Activated CD8-positive, alpha-beta T cell treated with anti-CD3 and anti-CD28 coated beads, Interleukin-2, amount 10 ng/mL, durations not matched to agents 7 days and 5 days (primary cell): Measurements from ENCODE around the gene GRIK1. TPM values are rescaled to one million over a fixed set of nuclear protein-coding genes. Genes with fewer than 3 reads are reported as not detected.

Experiments used
- ATAC-seq: fragments of 150-1000 bp; cut with Tn5 transposase; one replicate; pipeline ENCODE4 v1.10.0; 2021; ENCODE audit warnings: moderate library complexity
- CTCF ChIA-PET: fragments of 350-600 bp; sonication (Branson Sonifier 250); formaldehyde crosslinking; loops from one replicate; lab custom pipeline; 2021; ENCODE audit warnings: antibody characterized with exemption; lab: Charles Lee
- POLR2A ChIA-PET: fragments of 350-600 bp; sonication (Branson Sonifier 250); formaldehyde crosslinking; loops from one replicate; lab custom pipeline; 2021; ENCODE audit warnings: antibody characterized with exemption; lab: Charles Lee
- DNase-seq: peaks from one replicate; pipeline ENCODE4 v3.0.0-alpha.2; 2020
- H3K27ac Mint-ChIP-seq: one replicate; pipeline ENCODE4 v1.8.0; 2021; ENCODE audit warnings: mild to moderate bottlenecking, mixed read lengths
- H3K27me3 Mint-ChIP-seq: one replicate; pipeline ENCODE4 v1.8.0; 2021; ENCODE audit warnings: low read depth, mixed read lengths
- H3K36me3 Mint-ChIP-seq: one replicate; pipeline ENCODE4 v1.8.0; 2021; ENCODE audit warnings: low read depth, mixed read lengths
- H3K4me1 Mint-ChIP-seq: one replicate; pipeline ENCODE4 v1.8.0; 2021; ENCODE audit warnings: low read depth, mixed read lengths
- H3K4me3 Mint-ChIP-seq: one replicate; pipeline ENCODE4 v1.8.0; 2021; ENCODE audit warnings: mild to moderate bottlenecking, mixed read lengths
- H3K9me3 Mint-ChIP-seq: one replicate; pipeline ENCODE4 v1.8.0; 2022; ENCODE audit warnings: mixed read lengths; ENCODE audit not compliant: insufficient read depth
- total RNA-seq, 2 experiments: library from RNA; stranded (reverse); gene quantifications; one replicate each; pipeline ENCODE4 v1.2.3, GENCODE V29; 2021

Gene GRIK1
- total RNA-seq, 2 experiments from 2014 or later: not detected

- ChIA-PET CTCF (no interaction called here), POLR2A (no interaction called here)
- DNase-seq (no peak), ATAC-seq (no peak)
- Mint-ChIP-seq H3K36me3 (no peaks in the 10 kb centered on the region), H3K4me1 (no peaks in the 10 kb centered on the region), H3K4me3 (no peak overlapping the region), H3K27me3 (no peaks in the 10 kb centered on the region), H3K9me3 (no peaks in the 10 kb centered on the region), H3K27ac (no peak overlapping the region)
These were observed 296.5 kb downstream of the GRIK1 start for GRCh38 chr21:29643289-29643688.

GRCh38 chr21:29642551-29643245 is 297.1 kb downstream of the GRIK1 start:
- H3K27me3 Mint-ChIP-seq: no peaks in the 10 kb centered on the region
- no peaks in the 10 kb centered on the region for H3K9me3 Mint-ChIP-seq
- DNase-seq (no peak), ATAC-seq (no peak)
- H3K4me3 Mint-ChIP-seq: no peak overlapping the region
- H3K36me3 Mint-ChIP-seq: no peaks in the 10 kb centered on the region
- POLR2A ChIA-PET: no interaction called here
- CTCF ChIA-PET: no interaction called here
- no peaks in the 10 kb centered on the region for H3K4me1 Mint-ChIP-seq
- no peak overlapping the region for H3K27ac Mint-ChIP-seq

- Mint-ChIP-seq H3K4me1 (no peaks in the 10 kb centered on the region), H3K27me3 (no peaks in the 10 kb centered on the region), H3K36me3 (no peaks in the 10 kb centered on the region), H3K4me3 (no peak overlapping the region), H3K9me3 (no peaks in the 10 kb centered on the region), H3K27ac (no peak overlapping the region)
- POLR2A ChIA-PET: no interaction called here
- no peak for ATAC-seq
- no peak for DNase-seq
- CTCF ChIA-PET: no interaction called here
These were observed 297.9 kb downstream of the GRIK1 start for GRCh38 chr21:29641635-29642550.

- ChIA-PET CTCF (no interaction called here), POLR2A (no interaction called here)
- no peak overlapping the region for H3K4me3 Mint-ChIP-seq
- no peaks in the 10 kb centered on the region for H3K4me1 Mint-ChIP-seq
- no peaks in the 10 kb centered on the region for H3K9me3 Mint-ChIP-seq
- no peak overlapping the region for H3K27ac Mint-ChIP-seq
- no peak for DNase-seq
- no peaks in the 10 kb centered on the region for H3K36me3 Mint-ChIP-seq
- ATAC-seq: no peak
- H3K27me3 Mint-ChIP-seq: no peaks in the 10 kb centered on the region
These were observed 298.7 kb downstream of the GRIK1 start for GRCh38 chr21:29641001-29641634.

- H3K36me3 Mint-ChIP-seq: no peaks in the 10 kb centered on the region
- no peak overlapping the region for H3K27ac Mint-ChIP-seq
- ATAC-seq: no peak
- H3K9me3 Mint-ChIP-seq: no peaks in the 10 kb centered on the region
- no peak overlapping the region for H3K4me3 Mint-ChIP-seq
- H3K4me1 Mint-ChIP-seq: no peaks in the 10 kb centered on the region
- CTCF ChIA-PET: no interaction called here
- DNase-seq: no peak
- no peaks in the 10 kb centered on the region for H3K27me3 Mint-ChIP-seq
- POLR2A ChIA-PET: no interaction called here
These were observed 299.7 kb downstream of the GRIK1 start for GRCh38 chr21:29640080-29640508.

GRCh38 chr21:29639366-29640079 is 300.3 kb downstream of the GRIK1 start:
- Mint-ChIP-seq H3K4me3 (no peak overlapping the region), H3K27ac (no peak overlapping the region), H3K4me1 (no peaks in the 10 kb centered on the region), H3K9me3 (no peaks in the 10 kb centered on the region), H3K36me3 (no peaks in the 10 kb centered on the region), H3K27me3 (no peaks in the 10 kb centered on the region)
- ChIA-PET CTCF (no interaction called here), POLR2A (no interaction called here)
- DNase-seq (no peak), ATAC-seq (no peak)

- ChIA-PET CTCF (no interaction called here), POLR2A (no interaction called here)
- Mint-ChIP-seq H3K27ac (no peak overlapping the region), H3K4me3 (no peak overlapping the region), H3K4me1 (no peaks in the 10 kb centered on the region), H3K36me3 (no peaks in the 10 kb centered on the region), H3K27me3 (no peaks in the 10 kb centered on the region), H3K9me3 (no peaks in the 10 kb centered on the region)
- no peak for DNase-seq
- ATAC-seq: no peak
These were observed 301.0 kb downstream of the GRIK1 start for GRCh38 chr21:29638761-29639327.

- no peaks in the 10 kb centered on the region for H3K9me3 Mint-ChIP-seq
- H3K27me3 Mint-ChIP-seq: no peaks in the 10 kb centered on the region
- no peaks in the 10 kb centered on the region for H3K36me3 Mint-ChIP-seq
- POLR2A ChIA-PET: no interaction called here
- ATAC-seq (no peak), DNase-seq (no peak)
- no peaks in the 10 kb centered on the region for H3K4me1 Mint-ChIP-seq
- H3K27ac Mint-ChIP-seq: no peak overlapping the region
- H3K4me3 Mint-ChIP-seq: no peak overlapping the region
- CTCF ChIA-PET: no interaction called here
These were observed 301.7 kb downstream of the GRIK1 start for GRCh38 chr21:29638138-29638537.

- POLR2A ChIA-PET: no interaction called here
These were observed 302.2 kb downstream of the GRIK1 start for GRCh38 chr21:29637553-29637952.

GRCh38 chr21:29637134-29637533 is 302.7 kb downstream of the GRIK1 start:
- POLR2A ChIA-PET: no interaction called here
- Mint-ChIP-seq H3K4me1 (no peaks in the 10 kb centered on the region), H3K4me3 (no peak overlapping the region), H3K9me3 (no peaks in the 10 kb centered on the region), H3K36me3 (no peaks in the 10 kb centered on the region), H3K27ac (no peak overlapping the region), H3K27me3 (no peaks in the 10 kb centered on the region)
- ATAC-seq: no peak
- DNase-seq: no peak
- CTCF ChIA-PET: no interaction called here

More at GRCh38 chr21:29637553-29637952, 302.2 kb downstream of the GRIK1 start:
- H3K27ac Mint-ChIP-seq: no peak overlapping the region
- ATAC-seq (no peak), DNase-seq (no peak)
- CTCF ChIA-PET: no interaction called here
- H3K4me1 Mint-ChIP-seq: no peaks in the 10 kb centered on the region
- H3K27me3 Mint-ChIP-seq: no peaks in the 10 kb centered on the region
- no peaks in the 10 kb centered on the region for H3K9me3 Mint-ChIP-seq
- no peak overlapping the region for H3K4me3 Mint-ChIP-seq
- H3K36me3 Mint-ChIP-seq: no peaks in the 10 kb centered on the region

GRCh38 chr21:29634418-29634817 is 305.4 kb downstream of the GRIK1 start:
- H3K36me3 Mint-ChIP-seq: no peaks in the 10 kb centered on the region
- no peak for ATAC-seq
- no peak overlapping the region for H3K4me3 Mint-ChIP-seq
- no peaks in the 10 kb centered on the region for H3K9me3 Mint-ChIP-seq
- CTCF ChIA-PET: no interaction called here
- no peaks in the 10 kb centered on the region for H3K27me3 Mint-ChIP-seq
- no peak for DNase-seq
- no peak overlapping the region for H3K27ac Mint-ChIP-seq
- no peaks in the 10 kb centered on the region for H3K4me1 Mint-ChIP-seq
- POLR2A ChIA-PET: no interaction called here
